GM21576 (cell line): ENCODE data around the gene TLNRD1.

Experiments
- ATAC-seq: cut with Tn5 transposase; IDR thresholded peaks from one replicate; pipeline ENCODE4 v1.9.1; 2021; ENCODE audit warnings: mild to moderate bottlenecking, moderate library complexity; ENCODE audit not compliant: unreplicated experiment

The TLNRD1 gene

DNA sequence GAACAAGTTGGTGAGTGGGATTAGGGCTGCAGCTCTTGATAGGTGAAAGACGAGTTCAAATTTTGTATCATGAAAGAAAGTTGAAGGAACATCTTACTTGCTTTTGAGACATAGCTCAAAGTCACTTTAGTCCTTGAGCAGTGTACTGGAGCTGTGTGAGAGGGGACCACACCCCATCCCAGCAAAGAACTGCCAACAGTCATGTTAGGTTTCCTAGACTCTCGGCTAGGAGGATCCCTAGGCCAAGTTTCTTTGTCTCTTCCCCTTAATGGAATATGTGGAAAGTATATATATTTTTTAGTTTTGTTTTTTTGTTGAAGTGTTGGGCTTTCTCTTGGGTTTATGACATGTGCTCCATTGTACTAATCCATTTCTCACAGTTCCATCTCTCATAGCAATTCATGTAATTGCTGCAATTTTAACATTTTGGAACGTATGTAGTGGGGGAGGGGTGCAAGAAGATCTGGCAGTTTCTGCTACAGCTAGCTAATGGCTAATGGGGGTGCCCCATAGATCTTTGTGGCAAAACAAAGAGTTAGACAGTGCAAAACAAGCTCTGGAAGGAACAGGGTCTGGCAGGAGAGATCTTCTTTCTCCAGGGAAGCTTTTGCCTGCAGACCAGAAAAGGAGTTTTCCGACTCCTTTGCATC lies 25.1 kb downstream of the TLNRD1 start:
- ATAC-seq: no peak

DNA sequence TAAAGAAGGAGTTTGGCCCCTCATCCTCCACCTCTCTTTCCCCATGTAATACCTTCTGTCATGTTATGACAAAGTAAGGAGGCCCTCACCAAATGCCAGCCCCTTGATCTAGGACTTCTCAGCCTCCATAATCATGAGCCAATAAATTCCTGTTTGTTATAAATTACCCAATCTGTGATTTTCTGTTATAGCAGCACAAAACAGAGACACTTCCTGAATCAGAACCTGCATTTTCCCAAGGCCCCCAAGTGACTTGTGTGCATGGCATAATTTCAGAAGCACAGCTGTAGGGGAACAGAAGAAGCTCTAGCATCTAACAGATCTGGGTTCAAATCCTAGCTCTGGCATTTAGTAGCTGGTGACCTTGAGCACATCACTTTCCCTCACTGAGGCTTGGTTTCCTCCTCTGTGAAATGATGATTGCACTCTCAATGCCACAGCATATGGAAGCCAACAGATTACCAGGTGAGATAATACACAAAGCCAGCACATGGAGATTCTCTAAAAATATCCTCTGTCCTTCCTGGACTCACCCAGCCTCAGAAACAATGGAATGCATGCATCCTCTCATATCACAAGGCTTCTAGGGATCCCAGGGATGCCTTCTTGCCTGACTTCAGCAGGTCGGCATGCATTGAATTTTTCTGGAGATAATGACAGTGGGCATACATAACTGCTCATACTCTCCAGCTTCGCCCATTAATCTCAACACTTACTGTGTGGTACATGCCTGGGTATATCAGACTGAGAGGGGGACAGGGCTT lies 26.3 kb downstream of the TLNRD1 start:
- no peak for ATAC-seq

DNA sequence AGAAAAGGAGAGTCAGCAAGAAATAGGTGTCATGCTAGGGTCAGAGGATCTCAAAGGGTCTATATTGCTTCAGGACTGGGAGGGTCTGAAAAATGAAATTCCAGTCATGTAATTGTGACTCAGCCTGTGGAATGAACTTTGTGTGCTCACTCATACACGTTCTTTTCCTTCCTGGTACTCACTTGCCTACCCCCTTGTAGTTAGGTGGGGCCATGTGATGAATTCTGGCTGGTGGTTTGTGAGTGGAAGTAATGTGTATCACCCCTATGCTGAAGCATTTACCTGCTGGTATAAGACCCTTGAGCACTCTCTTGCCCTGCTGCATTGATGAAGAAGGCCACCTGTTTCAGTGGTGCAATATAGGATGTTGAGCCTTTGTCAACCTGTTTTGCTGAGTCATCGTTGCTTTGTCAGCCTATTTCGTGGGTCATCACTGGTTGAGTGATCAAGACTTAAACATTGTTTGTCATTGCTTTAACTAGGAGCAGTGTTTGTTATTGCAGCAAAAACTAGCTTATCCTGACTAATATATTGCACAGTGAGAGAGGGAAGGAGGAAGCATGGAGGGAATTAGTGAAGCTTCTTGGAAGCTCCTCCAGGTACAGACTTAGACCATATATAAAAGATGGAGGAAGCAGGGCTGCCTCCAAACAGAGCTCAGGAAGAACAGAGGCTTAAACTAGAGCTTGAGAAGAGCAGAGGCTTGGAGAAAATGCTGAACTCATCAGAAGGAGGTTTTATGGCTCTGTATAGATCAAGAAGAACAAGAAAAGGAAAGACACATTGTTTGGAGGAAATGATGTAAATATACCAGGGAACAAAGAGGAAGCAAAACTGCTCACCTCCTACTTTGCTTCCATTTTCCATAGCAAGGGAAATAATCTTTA lies 28.9 kb downstream of the TLNRD1 start:
- no peak for ATAC-seq

DNA sequence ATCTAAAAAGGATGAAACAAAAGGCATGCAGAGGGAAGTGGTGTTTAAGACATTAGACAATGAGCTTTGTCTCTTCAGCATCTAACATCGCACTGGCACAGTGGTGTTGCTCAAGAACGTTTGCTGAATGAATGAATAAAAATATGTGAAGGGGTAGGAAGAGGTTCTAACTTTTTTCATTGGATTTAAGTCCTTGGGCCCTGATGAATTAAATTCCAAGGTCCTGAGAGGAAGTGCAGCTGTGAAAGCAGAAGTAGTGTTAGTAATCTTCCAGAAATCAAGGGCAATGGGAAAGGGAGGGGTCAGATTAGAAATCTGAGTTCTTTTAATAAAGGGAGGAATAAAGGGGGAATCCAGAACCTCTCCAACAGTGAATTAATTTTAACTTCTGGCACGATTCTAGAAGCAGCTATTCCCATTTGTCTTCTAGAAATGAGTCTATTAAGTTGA lies 29.6 kb downstream of the TLNRD1 start:
- ATAC-seq: no peak

DNA sequence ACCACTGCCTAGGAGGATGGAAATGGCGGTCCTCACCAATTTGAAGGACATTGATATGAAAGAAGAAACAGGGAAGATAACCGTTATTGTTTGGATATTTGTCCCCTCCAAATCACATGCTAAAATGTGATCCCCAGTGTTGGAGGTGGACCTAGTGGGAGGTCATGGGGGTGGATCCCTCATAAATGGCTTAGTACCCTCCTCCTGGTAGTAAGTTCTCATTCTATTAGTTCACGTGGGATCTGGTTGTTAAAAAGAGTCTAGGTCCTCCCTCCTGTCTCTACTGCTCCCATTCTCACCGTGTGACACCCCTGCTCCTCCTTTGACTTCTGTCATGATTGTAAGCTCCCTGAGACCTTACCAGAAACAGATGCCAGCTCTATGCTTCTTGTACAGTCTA lies 30.5 kb downstream of the TLNRD1 start:
- no peak for ATAC-seq

DNA sequence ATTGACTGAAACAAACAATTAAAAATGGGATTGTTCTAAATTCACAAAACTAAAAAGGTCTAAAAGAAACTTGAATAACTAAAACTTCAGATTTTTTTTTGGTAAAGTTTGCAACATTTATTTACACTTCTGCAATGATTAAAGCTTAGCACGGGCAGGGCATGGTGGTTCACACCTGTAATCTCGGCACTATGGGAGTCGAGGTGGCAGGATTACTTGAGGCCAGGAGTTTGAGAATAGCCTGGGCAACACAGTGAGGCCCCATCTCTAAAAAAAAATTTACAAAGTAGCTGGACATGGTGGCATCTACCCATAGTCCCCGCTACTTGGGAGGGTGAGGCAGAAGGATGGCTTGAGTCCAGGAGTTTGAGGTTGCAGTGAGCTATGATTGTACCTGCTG lies 31.6 kb downstream of the TLNRD1 start:
- no peak for ATAC-seq

DNA sequence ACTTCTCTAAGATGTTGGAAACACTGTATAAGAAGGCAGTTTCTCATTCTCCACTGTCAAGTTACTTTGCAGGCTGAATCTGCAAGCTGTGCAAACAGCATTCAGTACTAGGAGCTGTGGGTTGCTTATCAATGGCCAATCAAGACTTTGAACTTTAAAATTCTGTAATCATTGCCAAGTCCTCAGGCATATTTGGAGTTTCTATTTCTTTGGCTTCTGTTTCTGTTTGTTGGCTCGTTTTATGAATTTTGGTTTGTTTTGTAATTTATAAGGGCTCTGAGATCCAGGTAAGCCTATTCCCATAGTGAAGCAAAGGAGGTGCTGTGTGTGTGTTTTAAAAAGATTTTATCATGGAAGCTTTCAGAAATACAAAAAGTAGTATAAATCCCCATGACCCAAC lies 32.1 kb downstream of the TLNRD1 start:
- ATAC-seq: no peak

DNA sequence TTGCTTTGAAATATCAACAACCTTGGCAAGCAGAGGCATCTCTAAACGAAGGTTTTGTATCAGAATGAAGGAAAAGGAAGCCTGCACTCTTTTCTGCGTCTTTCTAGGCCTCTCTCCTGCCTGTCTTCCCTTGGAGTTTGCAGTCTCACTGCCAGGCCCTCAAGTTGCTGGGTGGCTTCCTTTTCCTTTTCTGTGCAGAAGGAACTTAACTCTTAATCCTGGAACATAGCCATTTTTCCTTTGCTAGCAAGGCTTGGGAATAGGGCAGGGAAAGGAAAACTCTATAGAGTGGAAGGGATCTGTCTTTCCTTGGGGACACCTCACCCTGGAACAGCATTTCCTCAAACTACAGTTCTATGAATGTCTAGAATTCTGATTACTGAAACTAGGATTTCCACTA lies 32.8 kb downstream of the TLNRD1 start:
- no peak for ATAC-seq

DNA sequence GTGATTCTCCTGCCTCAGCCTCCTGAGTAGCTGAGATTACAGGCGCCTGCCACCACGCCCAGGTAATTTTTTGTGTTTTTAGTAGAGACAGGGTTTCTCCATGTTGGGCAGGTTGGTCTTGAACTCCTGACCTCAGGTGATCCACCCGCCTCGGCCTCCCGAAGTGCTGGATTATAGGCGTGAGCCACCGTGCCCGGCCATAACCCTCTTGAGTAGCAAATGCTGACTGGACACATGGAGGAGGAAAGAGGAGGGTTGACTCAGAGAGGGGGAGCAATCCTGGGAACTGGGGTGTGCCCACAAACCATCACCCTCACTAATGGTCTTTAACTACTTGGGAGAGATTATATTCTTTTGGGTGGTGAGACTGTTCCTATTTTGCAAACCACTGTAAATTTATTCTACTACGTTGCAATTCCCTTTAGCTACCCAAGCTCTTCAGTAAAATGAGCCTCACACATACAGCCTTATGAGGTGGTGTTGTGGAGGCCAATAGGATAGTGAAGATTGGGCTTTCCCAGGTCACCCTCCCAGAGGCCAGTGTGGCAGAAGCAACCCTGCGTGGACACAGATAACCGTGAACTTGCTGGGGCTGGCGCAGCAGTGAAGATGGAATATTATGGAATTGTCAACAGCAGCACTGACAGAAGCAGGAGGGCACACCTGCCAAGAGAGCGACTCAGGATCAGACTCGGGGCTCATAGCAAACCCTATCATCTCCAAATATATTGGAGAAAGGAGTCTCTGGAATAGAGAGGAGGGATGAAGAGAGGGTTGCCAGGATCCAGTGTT lies 37.4 kb downstream of the TLNRD1 start:
- ATAC-seq: no peak

DNA sequence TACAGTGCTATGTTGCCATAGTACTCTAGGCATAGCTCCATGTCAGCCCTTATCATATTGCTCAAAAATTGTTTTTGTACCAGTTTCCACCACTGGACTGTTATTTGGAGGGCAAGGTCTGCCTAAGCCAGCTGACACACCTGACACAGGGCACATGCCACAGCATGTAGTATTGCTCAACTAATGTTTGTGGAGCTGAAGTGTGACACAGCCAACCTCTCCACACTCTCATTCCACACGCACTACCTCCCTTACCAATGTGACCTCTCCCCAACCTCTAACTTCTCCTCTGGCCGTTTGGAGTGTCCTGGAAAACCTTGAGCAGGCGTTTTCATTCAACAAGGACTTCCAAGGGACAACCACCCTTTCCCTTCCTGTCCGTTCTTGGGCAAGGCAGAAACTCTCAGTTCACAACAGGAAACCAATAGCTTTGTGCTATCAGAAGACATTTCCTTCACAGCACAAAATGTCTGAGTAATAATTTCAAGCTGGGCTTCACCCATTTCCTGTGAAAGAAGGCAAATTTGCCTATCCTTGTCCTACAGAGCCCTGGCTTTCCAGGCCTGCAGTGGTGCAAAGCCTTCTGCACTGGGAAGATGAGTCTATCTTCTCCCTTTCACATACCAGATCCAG lies 38.4 kb downstream of the TLNRD1 start:
- ATAC-seq: peak; percentile 49

DNA sequence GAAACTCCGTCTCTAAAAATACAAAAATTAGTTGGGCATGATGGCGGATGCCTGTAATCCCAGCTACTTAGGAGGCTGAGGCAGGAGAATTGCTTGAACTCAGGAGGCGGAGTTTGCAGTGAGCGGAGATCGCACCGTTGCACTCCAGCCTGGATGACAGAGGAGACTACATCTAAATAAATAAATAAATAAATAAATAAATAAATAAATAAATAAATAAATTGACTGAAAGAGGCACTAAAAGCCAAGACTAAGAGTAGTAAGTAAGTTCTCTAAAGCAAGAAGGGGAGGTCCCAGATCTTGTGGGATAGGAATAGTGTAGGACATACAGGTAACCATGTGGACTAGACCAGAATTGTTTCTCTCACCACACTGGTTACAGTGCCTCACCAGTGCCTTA lies 40.0 kb downstream of the TLNRD1 start:
- ATAC-seq: no peak

DNA sequence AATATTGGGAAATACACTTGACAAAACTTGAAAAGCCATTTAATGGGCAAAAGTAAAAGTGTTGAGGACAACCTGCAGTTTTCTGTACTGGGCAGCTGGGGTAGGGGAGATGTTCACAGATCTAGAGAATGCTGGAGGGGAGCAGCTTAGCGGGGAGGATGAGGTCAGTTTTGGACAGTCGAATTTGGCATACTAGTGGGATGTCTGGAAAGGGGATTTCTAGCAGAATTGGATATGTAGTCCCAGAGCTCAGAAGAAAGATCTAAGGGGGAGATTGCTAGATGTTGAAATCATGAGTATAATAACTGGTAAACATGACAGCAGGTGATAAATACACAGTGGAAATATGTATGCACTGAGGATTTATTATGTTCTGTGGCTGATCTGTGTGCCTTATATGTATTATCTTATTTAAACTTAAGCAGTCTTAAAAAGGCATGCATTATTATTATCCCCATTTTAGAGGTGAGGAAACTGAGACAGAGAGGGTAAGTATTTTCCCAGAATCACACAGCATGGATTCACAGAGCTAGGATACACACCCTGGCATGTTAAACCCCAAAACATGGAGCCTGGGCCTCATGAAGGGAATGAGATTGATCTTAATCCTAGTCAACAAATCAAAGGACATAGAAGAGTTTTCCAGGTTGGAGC lies 42.7 kb downstream of the TLNRD1 start:
- no peak for ATAC-seq

DNA sequence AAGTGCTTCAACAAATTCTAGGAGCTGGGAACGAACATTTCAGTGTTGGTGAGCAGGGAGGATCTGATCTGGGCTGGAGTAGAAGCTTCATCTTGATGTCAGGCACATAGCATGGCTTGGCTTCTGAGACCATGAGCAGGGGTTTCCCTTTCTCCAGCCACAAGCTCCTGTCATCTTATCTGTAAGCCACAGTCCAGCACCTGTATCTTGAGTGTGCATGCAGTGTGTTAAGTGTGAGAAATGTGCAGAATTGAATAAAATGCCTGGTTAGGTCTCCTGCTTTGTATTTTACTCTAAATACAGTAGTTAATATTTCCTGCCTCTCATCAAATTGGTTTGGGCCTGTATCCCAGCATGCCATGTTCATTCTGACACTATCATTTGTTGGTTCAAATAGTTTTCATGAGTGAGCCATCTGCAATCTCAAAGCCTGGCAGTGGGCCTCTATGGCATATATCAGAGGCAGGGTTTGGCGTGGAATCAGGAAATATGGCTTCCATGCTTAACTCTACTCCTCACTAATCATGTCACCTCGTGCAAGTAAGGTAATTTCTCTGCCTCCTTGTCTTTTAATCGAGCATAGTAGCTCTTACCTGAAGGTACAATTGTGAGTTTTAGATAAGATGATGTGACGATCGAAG lies 43.3 kb downstream of the TLNRD1 start:
- ATAC-seq: no peak

DNA sequence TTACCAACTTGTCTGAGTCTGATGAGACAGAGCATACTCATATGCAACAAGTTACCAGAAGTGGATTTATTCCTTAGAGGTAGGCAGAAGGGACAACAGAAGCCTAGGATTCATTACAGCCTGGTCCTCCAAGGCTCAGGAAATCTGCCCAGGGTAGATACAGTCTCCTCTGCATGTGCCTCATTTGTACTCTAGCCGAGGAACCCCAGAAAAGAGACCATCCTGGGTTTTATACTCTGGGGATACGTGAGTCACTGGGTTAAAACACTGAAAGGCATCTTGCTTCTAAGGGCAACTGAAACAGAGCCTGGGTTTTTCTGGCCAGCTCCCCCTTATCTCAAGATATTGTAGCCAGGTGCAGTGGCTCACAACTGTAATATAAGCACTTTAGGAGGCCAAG lies 45.6 kb downstream of the TLNRD1 start:
- ATAC-seq: no peak

DNA sequence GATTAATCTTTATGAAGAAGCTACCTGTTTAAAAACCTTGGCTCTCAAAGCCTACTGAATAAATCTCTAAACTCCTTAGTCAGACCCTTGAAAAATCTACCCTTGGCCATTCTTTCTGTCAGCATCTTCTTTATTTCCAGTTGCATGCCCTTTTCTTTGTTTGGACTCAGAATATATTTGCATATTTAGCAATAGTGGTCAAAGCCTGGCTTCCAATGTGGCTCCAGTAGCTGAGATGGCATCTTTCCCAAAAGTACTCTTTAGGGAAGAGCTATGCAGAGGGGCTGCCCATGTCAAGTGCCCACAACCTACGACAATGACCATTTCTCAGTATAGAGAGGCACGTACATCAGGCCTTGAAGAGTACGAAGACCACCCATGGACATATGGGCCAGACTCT lies 47.2 kb downstream of the TLNRD1 start:
- no peak for ATAC-seq

DNA sequence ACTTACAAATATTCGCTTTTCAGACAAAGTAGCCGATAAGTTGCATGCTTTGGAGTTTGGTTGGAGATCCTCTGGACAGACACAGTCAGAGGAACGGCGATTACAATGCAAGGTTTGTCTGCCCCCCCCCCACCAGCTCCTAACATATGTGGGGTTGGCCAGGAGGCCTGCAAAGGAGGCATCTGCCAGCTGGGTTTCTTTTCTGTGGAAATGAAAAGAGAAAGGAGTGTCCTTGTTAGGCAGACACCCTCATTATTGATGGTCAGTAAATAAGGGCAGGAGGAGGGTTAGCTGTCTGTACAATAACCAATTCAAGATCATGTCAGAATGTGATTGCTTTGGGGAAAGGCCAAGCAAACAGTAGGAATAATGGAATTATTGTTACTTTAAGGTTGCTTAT lies 49.1 kb downstream of the TLNRD1 start:
- ATAC-seq: no peak

DNA sequence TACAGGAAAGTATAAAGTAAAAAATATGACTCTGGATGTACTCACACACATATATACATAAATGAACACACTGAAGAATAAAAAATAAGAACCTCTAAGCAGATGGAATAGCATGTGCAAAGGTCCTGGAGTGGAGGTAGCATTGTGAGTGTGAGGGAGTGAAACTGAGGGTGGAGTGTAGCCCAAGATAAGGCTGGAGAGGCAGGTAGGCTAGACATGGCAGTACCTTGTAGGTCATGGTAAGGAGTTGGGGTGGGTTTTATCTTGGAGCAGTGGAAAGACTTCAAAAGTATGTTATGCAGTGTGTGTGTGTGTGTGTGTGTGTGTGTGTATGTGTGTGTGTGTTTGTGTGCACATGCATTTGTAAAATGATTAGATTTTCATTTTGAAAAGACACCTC lies 49.5 kb downstream of the TLNRD1 start:
- ATAC-seq: no peak

DNA sequence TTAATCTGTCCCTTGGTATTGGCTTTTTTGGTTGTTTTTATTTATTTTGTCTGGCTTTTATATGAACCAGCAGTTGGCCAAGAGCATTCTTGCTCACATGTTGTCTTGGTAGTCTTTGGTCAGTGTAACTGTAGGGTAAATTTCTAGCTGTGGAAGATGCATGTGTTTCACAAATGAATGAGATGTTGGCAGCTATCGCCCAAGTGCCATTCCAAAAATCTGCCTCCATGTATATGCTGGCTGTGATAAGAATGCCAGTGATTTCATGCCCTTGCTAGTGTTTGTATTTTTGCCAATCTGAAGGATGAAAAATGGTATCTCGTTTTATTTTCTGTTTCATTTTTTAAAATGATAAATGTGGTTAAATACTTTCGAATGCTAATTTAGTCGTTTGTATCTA lies 50.1 kb downstream of the TLNRD1 start:
- no peak for ATAC-seq

DNA sequence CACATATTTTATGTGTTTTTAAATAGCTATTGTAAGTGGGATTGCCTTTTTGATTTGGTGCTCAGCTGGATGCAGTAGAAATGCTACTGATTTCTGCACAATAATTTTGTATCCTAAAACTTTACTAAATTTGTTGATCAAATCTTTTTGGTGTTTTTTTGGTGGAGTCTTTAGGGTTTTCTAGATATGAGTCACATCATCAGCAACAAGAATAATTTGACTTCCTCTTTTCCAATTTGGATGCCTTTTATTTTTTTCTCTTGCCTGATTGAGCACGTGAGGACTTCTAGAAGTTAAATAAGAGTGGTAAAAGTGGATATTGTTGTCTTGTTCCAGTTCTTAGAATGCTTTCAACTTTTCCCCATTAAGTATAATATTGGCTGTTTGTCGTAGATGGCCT lies 51.3 kb downstream of the TLNRD1 start:
- ATAC-seq: no peak
